GM12864 (cell line): ENCODE measurements around the gene DCTN1.

Experiments used
- DNase-seq: peaks from one replicate; pipeline ENCODE4 v3.0.0-alpha.2; 2011; ENCODE audit warnings: low read depth
- H3K4me3 ChIP-seq: 2 replicates; pipeline ENCODE4 v1.5.1; 2011; ENCODE audit warnings: mild to moderate bottlenecking, low read depth, low read length, control low read depth
- TF ChIP-seq, protein P1 (sequence below): IDR thresholded peaks from 2 replicates; pipeline ENCODE4 v1.5.1; 2011; ENCODE audit warnings: low read depth, mild to moderate bottlenecking, moderate library complexity, low read length, control low read depth, inconsistent platforms; ENCODE audit errors: missing control alignments

DCTN1 gene

DNA sequence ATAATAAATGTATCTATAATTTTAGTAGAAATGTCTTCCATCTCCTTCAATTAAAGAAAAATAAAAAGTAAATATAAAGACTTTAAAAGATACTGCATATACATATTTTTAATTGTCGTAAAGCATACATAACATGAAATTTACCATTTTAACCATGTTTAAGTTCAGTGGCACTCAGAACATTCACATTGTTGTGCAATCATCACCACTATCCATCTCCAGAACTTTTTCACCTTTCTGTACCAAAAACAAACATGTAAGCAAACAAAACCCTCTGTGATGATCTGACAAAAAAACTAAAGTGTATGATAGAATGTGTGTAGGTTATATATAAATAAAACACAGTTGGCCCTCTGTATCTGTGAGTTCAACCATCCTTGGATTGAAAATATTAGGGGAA is 13.4 kb upstream of the DCTN1 start:
- TF ChIP-seq, protein P1, sequence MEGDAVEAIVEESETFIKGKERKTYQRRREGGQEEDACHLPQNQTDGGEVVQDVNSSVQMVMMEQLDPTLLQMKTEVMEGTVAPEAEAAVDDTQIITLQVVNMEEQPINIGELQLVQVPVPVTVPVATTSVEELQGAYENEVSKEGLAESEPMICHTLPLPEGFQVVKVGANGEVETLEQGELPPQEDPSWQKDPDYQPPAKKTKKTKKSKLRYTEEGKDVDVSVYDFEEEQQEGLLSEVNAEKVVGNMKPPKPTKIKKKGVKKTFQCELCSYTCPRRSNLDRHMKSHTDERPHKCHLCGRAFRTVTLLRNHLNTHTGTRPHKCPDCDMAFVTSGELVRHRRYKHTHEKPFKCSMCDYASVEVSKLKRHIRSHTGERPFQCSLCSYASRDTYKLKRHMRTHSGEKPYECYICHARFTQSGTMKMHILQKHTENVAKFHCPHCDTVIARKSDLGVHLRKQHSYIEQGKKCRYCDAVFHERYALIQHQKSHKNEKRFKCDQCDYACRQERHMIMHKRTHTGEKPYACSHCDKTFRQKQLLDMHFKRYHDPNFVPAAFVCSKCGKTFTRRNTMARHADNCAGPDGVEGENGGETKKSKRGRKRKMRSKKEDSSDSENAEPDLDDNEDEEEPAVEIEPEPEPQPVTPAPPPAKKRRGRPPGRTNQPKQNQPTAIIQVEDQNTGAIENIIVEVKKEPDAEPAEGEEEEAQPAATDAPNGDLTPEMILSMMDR, result no peak
- DNase-seq, result no peak
- no peak overlapping the region for H3K4me3 ChIP-seq

DNA sequence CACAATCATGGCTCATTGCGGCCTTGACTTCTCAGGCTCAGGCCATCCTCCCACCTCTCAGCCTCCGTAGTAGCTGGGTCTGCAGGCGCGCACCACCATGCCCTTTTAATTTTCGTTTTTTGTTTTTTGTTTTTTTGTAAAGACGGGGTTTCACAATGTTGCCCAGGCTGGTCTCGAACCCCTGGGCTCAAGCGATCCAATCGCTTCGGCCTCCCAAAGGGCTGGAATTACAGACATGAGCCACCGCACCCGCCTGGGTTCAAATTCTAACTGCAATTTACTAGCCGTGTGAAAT is 12.3 kb upstream of the DCTN1 start:
- no peak overlapping the region; the same call in 1 of the 2 replicates for H3K4me3 ChIP-seq
- TF ChIP-seq, protein P1, result no peak
- no peak for DNase-seq

DNA sequence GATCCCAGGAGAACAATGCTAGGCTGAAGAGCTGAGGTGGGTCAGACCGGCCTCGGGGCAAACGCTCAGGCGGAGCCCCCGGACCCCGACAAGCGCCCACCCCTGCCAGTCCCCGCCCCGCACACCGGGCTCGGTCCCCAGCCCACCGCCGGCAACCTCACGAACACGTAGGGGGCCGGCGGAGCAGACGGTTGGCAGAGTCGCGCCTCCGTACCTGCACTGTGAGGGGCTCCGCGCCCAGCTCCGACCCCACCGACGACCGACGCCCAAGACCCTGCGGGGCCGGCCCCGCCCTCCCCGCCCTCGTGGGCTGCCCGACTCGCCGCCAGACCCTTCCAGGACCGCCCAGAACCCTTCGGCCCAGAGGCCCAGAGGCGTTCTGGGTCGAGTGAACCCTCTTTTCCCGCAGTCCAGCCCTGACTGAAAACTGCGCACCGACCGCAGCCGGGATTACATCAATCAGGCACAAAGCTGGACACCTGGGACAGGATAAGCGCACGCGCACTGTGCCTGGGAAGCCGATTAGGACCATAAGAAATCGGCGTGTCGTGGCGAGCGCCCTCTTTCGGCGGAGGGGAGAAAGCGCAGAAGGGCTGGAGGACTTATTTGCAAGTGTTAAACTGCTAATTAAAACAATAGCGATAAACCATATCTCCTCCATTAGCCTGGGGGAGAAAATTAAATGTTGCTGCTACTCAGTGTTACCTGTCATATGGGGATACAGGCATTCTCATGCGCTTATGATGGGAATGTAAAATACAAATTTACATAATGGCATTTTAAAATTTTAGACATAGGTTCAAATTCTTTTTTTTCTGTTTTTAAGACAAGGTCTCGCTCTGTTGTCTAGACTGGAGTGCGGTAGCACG is 11.7 kb upstream of the DCTN1 start:
- H3K4me3 ChIP-seq, result peak overlapping the region; percentile 89

DNA sequence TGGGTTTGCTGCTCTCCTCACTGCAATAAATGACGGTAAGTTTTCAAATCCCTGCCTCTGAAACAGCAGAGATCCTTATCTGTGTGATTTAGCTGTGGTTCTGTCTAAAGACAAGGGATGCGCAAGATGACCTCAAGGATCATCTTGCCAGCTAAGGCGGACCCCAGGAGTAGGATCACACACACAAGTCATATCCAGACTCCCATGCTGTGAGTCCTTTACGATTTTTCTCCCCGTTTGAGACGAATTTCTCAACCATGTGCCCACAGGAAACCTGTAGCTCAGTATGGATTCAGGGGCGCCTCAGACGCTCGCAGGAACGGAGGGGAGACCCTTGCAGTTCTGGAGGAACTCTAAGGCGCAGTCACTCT is 11.1 kb upstream of the DCTN1 start:
- H3K4me3 ChIP-seq, result peak overlapping the region; percentile 89
- TF ChIP-seq, protein P1, result no peak
- DNase-seq, result no peak

More for the DNA sequence above, 11.7 kb upstream of the DCTN1 start:
- DNase-seq, result peak; percentile 77
- TF ChIP-seq, protein P1, result peak; percentile 95

DNA sequence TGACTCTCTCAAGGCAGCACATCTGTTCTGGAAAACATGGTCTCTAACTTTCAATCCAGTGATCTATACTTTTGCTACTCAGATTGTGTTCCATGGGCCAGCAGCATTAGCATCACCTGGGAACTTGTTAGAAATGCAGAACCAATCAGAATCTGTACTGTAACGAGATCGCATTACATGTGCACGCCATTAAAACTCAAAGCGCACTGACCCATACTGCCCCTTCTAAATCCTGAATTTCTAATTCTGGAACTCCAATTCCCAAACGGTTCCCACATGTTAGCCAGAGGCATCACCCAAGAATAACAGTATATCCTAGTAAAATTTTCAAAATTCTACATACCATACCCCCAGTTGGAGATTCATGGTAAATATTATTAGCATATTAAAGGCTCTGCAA is 10.5 kb upstream of the DCTN1 start:
- no peak for DNase-seq
- TF ChIP-seq, protein P1, result no peak
- H3K4me3 ChIP-seq, result peak overlapping the region; percentile 89; the same call in 1 of the 2 replicates

DNA sequence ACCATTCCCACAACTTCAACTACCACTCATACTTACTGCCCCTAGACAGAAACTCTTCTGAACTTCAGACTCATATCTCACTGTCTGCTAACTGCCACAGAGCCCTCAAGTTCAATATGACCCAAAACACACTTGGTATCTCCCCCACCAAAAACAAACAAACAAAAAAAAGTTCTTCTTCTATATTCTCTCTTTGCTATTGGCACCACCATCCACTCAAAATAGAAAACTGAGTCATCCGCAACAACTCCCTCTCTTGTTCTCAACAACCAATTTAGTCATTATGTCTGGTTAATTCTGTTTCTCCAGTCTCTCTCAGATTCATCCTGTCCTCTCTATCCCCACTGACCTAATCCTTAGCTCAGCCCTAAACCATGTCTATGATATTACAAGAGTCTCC is 7.2 kb upstream of the DCTN1 start:
- TF ChIP-seq, protein P1, result no peak
- no peak overlapping the region for H3K4me3 ChIP-seq
- no peak for DNase-seq

DNA sequence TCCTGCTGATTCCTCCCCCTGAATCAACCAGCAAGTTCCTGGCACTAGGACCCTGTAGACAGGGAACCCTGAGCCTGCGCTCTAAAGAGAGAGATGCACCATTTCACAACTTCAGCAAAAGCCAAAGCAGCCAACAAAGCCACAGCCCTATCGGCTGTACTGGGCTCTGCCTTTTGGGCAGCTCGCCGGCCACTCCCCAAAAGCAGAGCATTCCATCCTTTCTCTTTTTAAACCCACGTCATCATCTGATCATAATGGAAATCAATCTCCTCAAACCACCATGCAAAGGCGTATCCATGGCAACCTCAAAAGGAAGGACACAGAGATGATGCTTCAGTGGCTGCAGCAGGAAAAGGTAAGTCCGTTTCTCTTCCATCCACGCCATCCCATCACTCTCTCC is 5.3 kb upstream of the DCTN1 start:
- no peak overlapping the region for H3K4me3 ChIP-seq
- TF ChIP-seq, protein P1, result no peak
- DNase-seq, result no peak
